Neural crest cell (in vitro differentiated cells): ENCODE data around the gene GNA12. TPM values are rescaled to one million over a fixed set of nuclear protein-coding genes. Genes with fewer than 3 reads are reported as not detected.
"Not testable (repeated sequence)": the region's sequence is repeated elsewhere in the genome, so short reads cannot be mapped to it uniquely, and the experiment has no call there.

Experiments
- DNase-seq: peaks from one replicate; pipeline ENCODE4 v3.0.0; 2021; ENCODE audit warnings: low read depth, mixed read lengths, low spot score
- H3K27ac Mint-ChIP-seq: one replicate; pipeline ENCODE4 v1.8.0; 2021; ENCODE audit warnings: mild to moderate bottlenecking, mixed read lengths; ENCODE audit not compliant: unreplicated experiment
- H3K27me3 Mint-ChIP-seq: 2 replicates; pipeline ENCODE4 v1.8.0; 2021; ENCODE audit warnings: low read depth, mild to moderate bottlenecking, mixed read lengths
- H3K36me3 Mint-ChIP-seq: 2 replicates; pipeline ENCODE4 v1.8.0; 2021; ENCODE audit warnings: low read depth, mild to moderate bottlenecking, mixed read lengths
- H3K4me1 Mint-ChIP-seq: 2 replicates; pipeline ENCODE4 v1.8.0; 2021; ENCODE audit warnings: mixed read lengths
- H3K4me3 Mint-ChIP-seq: one replicate; pipeline ENCODE4 v1.8.0; 2021; ENCODE audit warnings: mild to moderate bottlenecking, mixed read lengths
- H3K9me3 Mint-ChIP-seq: 2 replicates; pipeline ENCODE4 v1.8.0; 2021; ENCODE audit warnings: mixed read lengths
- CTCF ChIP-seq: fragments of 200-600 bp; sonication (generic); conservative IDR thresholded peaks from 2 replicates; pipeline ENCODE4 v1.5.0; 2021; ENCODE audit warnings: antibody characterized with exemption, mild to moderate bottlenecking
- total RNA-seq: library from RNA; stranded (reverse); gene quantifications from 2 replicates; pipeline ENCODE4 v1.2.1, GENCODE V29; 2021

The GNA12 gene
- total RNA-seq, 1 donor from 2014 or later = 63.5 TPM

DNA sequence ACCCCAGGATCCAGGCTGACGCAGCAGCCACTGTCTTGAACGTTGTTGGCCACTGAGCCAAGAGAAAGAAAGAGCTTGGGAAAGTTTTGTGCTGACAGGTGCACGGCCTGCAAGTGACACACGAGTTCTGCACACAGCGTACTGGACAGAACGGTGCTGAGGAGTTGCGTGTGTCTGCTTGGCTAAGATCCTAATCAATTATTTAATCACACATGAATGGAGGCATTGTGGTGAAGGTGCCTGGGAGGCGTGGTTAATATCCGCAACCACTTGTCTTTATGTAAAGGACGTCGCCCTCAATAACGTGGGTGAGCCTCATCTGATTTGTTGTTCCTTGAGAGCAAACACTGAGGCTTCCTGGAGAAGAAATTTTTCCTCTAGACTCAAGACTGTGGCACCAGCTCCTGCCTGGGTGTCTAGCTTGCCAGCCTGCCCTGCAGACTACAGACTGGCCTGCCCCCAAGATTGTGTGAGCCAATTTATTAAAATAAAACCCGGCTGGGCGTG lies 16.6 kb upstream of the GNA12 start:
- DNase-seq = no peak
- H3K4me3 Mint-ChIP-seq = no peak overlapping the region
- no peak overlapping the region for H3K27ac Mint-ChIP-seq
- H3K36me3 Mint-ChIP-seq = no peaks in the 10 kb centered on the region
- TF ChIP-seq CTCF = no peak
- no peaks in the 10 kb centered on the region for H3K27me3 Mint-ChIP-seq
- peaks cover 32% of the 10 kb centered on the region for H3K4me1 Mint-ChIP-seq
- no peaks in the 10 kb centered on the region for H3K9me3 Mint-ChIP-seq

DNA sequence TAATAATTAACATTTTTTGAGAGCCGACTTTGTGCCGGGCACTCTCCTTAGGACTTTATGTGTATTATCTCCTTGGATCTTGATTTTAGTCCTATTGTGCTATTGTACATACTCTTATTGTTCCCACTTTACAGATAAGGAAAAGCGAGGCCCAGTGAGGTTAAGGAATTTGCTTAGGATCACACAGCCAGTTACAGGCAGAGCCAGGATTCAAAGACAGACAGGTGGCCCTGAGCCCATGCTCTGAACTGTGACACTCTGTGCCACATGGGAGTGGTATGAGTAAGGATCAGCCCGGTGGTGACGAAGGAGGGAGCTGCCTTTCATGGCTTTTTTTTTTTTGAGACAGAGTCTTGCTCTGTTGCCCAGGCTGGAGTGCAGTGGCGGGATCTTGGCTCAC lies 15.8 kb upstream of the GNA12 start:
- H3K4me3 Mint-ChIP-seq = no peak overlapping the region
- H3K27ac Mint-ChIP-seq = no peak overlapping the region
- no peaks in the 10 kb centered on the region for H3K27me3 Mint-ChIP-seq
- DNase-seq = no peak
- H3K9me3 Mint-ChIP-seq = no peaks in the 10 kb centered on the region
- no peak for TF ChIP-seq CTCF
- H3K4me1 Mint-ChIP-seq = peaks cover 30% of the 10 kb centered on the region
- H3K36me3 Mint-ChIP-seq = no peaks in the 10 kb centered on the region

DNA sequence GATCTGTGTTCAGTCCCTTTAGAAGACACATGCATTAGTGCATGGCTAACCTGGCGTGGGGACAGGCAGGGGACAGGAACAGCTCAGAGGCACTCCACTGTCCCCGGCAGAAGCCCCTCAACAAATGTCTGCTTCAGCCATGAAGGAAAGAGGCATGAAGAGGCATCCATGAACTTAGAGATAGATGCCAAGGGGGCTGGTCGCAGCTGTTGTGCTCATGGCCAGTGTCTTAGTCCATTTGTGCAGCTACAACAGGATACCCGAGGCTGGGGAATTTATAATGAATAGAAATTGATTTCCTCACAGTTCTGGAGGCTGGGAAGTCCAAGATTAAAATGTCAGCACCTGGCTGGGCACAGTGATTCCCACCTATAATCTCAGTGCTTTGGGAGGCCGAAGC lies 14.5 kb upstream of the GNA12 start:
- Mint-ChIP-seq H3K36me3 (no peaks in the 10 kb centered on the region), H3K9me3 (no peaks in the 10 kb centered on the region), H3K27me3 (no peaks in the 10 kb centered on the region), H3K4me3 (no peak overlapping the region), H3K4me1 (peaks cover 22% of the 10 kb centered on the region), H3K27ac (no peak overlapping the region)
- no peak for TF ChIP-seq CTCF
- DNase-seq = no peak

DNA sequence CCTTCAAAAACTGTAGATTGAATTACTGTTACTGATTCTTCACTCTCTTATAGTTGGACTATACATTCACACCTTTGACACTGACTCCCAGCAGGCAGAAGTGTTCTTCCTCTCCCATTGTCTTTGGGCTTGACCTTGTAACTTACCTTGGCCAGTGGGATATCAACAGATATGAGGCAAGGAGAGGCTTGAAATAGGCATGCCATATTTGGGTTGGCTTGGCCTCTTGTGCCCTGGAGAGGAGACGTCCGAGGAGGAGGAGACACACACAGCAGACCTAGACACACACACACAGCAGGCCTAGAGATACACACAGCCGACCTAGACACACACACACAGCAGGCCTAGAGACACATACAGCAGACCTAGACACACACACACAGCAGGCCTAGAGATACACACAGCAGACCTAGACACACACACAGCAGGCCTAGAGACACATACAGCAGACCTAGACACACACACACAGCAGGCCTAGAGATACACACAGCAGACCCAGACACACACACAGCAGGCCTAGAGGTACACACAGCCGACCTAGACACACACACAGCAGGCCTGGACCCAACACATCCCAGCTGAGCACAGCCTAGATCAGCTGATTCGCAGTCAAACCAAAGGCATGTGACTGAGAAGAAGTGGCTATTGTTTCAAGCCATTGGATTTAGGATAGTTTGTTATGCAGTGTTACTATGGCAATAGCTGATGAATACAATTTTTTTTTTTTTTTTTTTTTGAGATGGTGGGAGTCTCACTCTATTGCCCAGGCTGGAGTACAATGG lies 12.5 kb upstream of the GNA12 start:
- Mint-ChIP-seq H3K27me3 (no peaks in the 10 kb centered on the region), H3K4me1 (peaks cover 16% of the 10 kb centered on the region), H3K9me3 (peaks cover 2% of the 10 kb centered on the region), H3K4me3 (no peak overlapping the region), H3K27ac (no peak overlapping the region), H3K36me3 (no peaks in the 10 kb centered on the region)
- DNase-seq = no peak
- TF ChIP-seq CTCF = no peak

GRCh38 chr7:2855386-2855785 lies 11.3 kb upstream of the GNA12 start:
- TF ChIP-seq CTCF = no peak
- Mint-ChIP-seq H3K27me3 (no peaks in the 10 kb centered on the region), H3K36me3 (no peaks in the 10 kb centered on the region), H3K4me3 (no peak overlapping the region), H3K27ac (no peak overlapping the region), H3K4me1 (peaks cover 11% of the 10 kb centered on the region), H3K9me3 (peaks cover 2% of the 10 kb centered on the region)
- no peak for DNase-seq

- not testable (repeated sequence) for H3K4me1 Mint-ChIP-seq, H3K9me3 Mint-ChIP-seq, H3K27ac Mint-ChIP-seq, H3K27me3 Mint-ChIP-seq, H3K4me3 Mint-ChIP-seq, H3K36me3 Mint-ChIP-seq, DNase-seq
These were observed 9.4 kb upstream of the GNA12 start for GRCh38 chr7:2853552-2853951.
